Measurements from ENCODE around the gene PITX1. TPM values are rescaled to one million over a fixed set of nuclear protein-coding genes. Genes with fewer than 3 reads are reported as not detected.

PITX1 gene
- total and polyA plus RNA-seq, 4 donors = 0.02 TPM; not detected in 3

- Histone ChIP-seq H3K9me3 (ENCODE audit: control insufficient read depth in 4 of 4, low read length in 3 of 4) (peaks cover 0 to 4% (median 0%) of the 10 kb centered on the region in 4 donors), H3K27me3 (ENCODE audit: control insufficient read depth in 4 of 4, insufficient read depth in 4 of 4, low read length in 3 of 4) (peaks cover 17 to 49% (median 27%) of the 10 kb centered on the region in 4 donors), H3K4me1 (ENCODE audit: control insufficient read depth in 4 of 4, insufficient read depth in 4 of 4, low read length in 3 of 4) (peaks cover 5 to 19% (median 9%) of the 10 kb centered on the region in 4 donors), H3K9ac (ENCODE audit: low read depth in 1 of 2, low read length in 2 of 2) (no peak overlapping the region), H3K4me3 (ENCODE audit: low read depth in 1 of 3, low read length in 3 of 3) (no peak overlapping the region), H3K36me3 (ENCODE audit: control insufficient read depth in 4 of 4, insufficient read depth in 3 of 4, low read depth in 1 of 4, low read length in 3 of 4) (no peaks in the 10 kb centered on the region), H3K27ac (ENCODE audit: low read depth in 1 of 2, low read length in 2 of 2) (no peak overlapping the region)
- WGBS = 7% methylated on average over 51 of the region's 51 CpGs
- no peak for DNase-seq (ENCODE audit: low spot score)
- TF ChIP-seq FOXA2 (IDR thresholded peaks at IDR 0.05) (no peak), ZBTB33 (IDR thresholded peaks at IDR 0.05) (no peak), FOXA1 (IDR thresholded peaks at IDR 0.05) (no peak)
Observed at GRCh38 chr5:135040333-135041144, 6.5 kb upstream of the PITX1 start.

GRCh38 chr5:135040034-135040332 is 6.0 kb upstream of the PITX1 start:
- 6% methylated on average over 11 of the region's 11 CpGs for WGBS
- Histone ChIP-seq H3K27ac (ENCODE audit: low read depth in 1 of 2, low read length in 2 of 2) (no peak overlapping the region), H3K36me3 (ENCODE audit: control insufficient read depth in 4 of 4, insufficient read depth in 3 of 4, low read depth in 1 of 4, low read length in 3 of 4) (no peaks in the 10 kb centered on the region), H3K9ac (ENCODE audit: low read depth in 1 of 2, low read length in 2 of 2) (no peak overlapping the region), H3K9me3 (ENCODE audit: control insufficient read depth in 4 of 4, low read length in 3 of 4) (peaks cover 0 to 4% (median 0%) of the 10 kb centered on the region in 4 donors), H3K4me1 (ENCODE audit: control insufficient read depth in 4 of 4, insufficient read depth in 4 of 4, low read length in 3 of 4) (peaks cover 5 to 19% (median 9%) of the 10 kb centered on the region in 4 donors), H3K4me3 (ENCODE audit: low read depth in 1 of 3, low read length in 3 of 3) (peak overlapping the region in 1 of 3 donors; percentile 32), H3K27me3 (ENCODE audit: control insufficient read depth in 4 of 4, insufficient read depth in 4 of 4, low read length in 3 of 4) (peaks cover 17 to 47% (median 27%) of the 10 kb centered on the region in 4 donors)
- DNase-seq (ENCODE audit: low spot score) = no peak
- no peak for TF ChIP-seq ATF3 (IDR thresholded peaks at IDR 0.05)
- TF ChIP-seq HNF4A (conservative IDR thresholded peaks at IDR 0.05) = no peak
- no peak for TF ChIP-seq ZBTB33 (IDR thresholded peaks at IDR 0.05)
- TF ChIP-seq RXRA (IDR thresholded peaks at IDR 0.05) = no peak
- no peak for TF ChIP-seq YY1 (IDR thresholded peaks at IDR 0.05)
- no peak for TF ChIP-seq NR2F2 (IDR thresholded peaks at IDR 0.05)
- TF ChIP-seq JUND (IDR thresholded peaks at IDR 0.05) = no peak
- no peak for TF ChIP-seq RAD21 (IDR thresholded peaks at IDR 0.05)
- TF ChIP-seq TAF1 (conservative IDR thresholded peaks at IDR 0.05) = no peak
- no peak for TF ChIP-seq EGR1 (IDR thresholded peaks at IDR 0.05; ENCODE audit: low read depth in 2 of 2)
- TF ChIP-seq FOXA2 (IDR thresholded peaks at IDR 0.05) = no peak
- TF ChIP-seq FOXA1 (IDR thresholded peaks at IDR 0.05) = no peak
- no peak for TF ChIP-seq HNF4G (IDR thresholded peaks at IDR 0.05)

All from liver (tissue), 9 donors.